ENCODE results near the gene GPD1L. TPM values are rescaled to one million over a fixed set of nuclear protein-coding genes. Genes with fewer than 3 reads are reported as not detected.
"Not testable (repeated sequence)": the region's sequence is repeated elsewhere in the genome, so short reads cannot be mapped to it uniquely, and the experiment has no call there.

Gene GPD1L
- total and polyA plus RNA-seq, 11 donors: 97.4 to 340 (median 164) TPM

DNA sequence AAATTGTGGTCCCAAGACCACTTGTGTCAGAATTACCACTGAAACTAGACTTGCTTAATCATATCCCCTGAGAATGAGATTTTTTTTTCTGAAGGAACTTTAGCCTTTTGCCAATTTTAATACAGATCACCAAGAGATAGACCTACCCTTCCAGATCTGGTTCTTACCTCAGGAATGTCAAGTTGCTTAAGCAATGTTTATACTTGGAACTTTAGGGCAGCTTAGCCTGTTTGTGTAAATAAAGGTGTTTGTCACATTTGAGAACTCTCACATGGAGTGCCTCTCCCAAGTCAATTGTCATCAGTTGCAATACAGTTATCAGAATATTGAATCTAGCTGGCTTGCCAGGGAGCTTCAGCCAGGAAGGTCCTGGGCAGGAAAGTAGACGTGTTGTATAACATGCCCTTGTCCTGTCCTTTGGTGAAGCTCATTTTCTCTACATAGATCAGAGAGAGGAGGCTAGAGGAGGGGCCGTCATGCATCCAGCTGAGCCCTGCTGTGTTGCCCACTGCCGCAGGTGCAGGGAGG is 3.9 kb downstream of the GPD1L start:
- H3K4me1 ChIP-seq: peaks cover 6 to 72% (median 45%) of the 10 kb centered on the region in 12 donors
- DNase-seq (no peak), ATAC-seq (no peak)
- H3K36me3 ChIP-seq: no peaks in the 10 kb centered on the region
- H3K27me3 ChIP-seq: no peaks in the 10 kb centered on the region
- WGBS, 4 donors: 61 to 73% (median 65%) methylated on average over 3 of the region's 3 CpGs
- peak overlapping the region; percentile 54 to 95 (median 82) for H3K27ac ChIP-seq
- H3K9me3 ChIP-seq: no peaks in the 10 kb centered on the region
- intact Hi-C loops (cut with DNase I): loop anchor here in 2 of 10 donors (1.0 to 2.0 kb wide), 2 partner anchors 16 to 17 kb away; no protein-coding TSS in a partner anchor
- H3K4me3 ChIP-seq: no peak overlapping the region
- TF ChIP-seq POLR2A (IDR thresholded peaks at IDR 0.05): no peak
- TF ChIP-seq, protein P1, sequence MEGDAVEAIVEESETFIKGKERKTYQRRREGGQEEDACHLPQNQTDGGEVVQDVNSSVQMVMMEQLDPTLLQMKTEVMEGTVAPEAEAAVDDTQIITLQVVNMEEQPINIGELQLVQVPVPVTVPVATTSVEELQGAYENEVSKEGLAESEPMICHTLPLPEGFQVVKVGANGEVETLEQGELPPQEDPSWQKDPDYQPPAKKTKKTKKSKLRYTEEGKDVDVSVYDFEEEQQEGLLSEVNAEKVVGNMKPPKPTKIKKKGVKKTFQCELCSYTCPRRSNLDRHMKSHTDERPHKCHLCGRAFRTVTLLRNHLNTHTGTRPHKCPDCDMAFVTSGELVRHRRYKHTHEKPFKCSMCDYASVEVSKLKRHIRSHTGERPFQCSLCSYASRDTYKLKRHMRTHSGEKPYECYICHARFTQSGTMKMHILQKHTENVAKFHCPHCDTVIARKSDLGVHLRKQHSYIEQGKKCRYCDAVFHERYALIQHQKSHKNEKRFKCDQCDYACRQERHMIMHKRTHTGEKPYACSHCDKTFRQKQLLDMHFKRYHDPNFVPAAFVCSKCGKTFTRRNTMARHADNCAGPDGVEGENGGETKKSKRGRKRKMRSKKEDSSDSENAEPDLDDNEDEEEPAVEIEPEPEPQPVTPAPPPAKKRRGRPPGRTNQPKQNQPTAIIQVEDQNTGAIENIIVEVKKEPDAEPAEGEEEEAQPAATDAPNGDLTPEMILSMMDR (IDR thresholded peaks at IDR 0.05): no peak

DNA sequence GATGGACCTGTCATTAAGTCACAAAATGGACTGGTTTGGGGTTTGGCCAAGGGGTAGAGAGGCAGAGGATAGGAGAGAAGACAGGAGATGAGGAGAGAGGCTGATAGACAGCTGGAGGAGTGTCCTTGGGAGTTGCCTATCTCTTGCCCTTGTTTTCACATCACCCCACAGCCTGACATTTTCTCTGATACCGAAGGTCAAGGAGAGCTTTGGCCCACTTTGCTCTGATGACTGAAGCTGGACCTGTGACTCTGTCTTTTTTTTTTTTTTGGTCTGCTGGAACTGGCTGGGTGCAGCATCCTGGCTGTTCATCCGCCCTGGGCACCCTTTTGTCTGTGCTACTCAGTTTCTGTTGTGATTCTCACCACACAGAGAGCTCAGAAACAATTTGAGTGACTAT is 5.1 kb downstream of the GPD1L start:
- TF ChIP-seq, protein P1 (IDR thresholded peaks at IDR 0.05): no peak
- TF ChIP-seq POLR2A (IDR thresholded peaks at IDR 0.05): no peak
- ATAC-seq (peak; percentile 6 to 62 (median 42)), DNase-seq (peak in 2 of 5 donors; percentile 44 to 54)
- Histone ChIP-seq H3K9me3 (no peaks in the 10 kb centered on the region), H3K27ac (peak overlapping the region in 10 of 12 donors; percentile 8 to 95 (median 86)), H3K4me3 (no peak overlapping the region), H3K36me3 (no peaks in the 10 kb centered on the region), H3K27me3 (no peaks in the 10 kb centered on the region), H3K4me1 (peaks cover 6 to 73% (median 41%) of the 10 kb centered on the region in 12 donors)
- intact Hi-C loops (cut with DNase I): loop anchor here in 1 of 10 donors (2.0 kb wide), 1 partner anchor 15 kb away; no protein-coding TSS in a partner anchor
- WGBS, 4 donors: 56 to 62% (median 57%) methylated on average over 2 of the region's 2 CpGs

DNA sequence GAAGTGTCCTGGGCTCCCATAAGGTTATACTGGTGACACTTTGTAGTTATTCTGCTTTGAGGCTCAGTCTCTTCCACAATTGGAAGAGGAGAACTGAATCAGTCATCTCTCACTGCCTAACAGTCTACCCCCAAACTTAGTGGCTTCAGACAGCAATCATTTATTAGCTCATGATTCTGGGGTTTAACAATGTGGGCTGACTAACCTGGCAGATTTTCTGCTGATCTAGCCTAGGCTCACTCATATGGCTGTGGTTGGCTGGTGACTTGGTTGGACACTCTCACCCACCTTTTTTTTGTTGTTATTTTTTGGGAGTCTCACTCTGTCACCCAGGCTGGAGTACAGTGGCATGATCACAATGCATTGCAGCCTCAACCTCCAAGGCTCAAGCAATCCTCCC is 7.1 kb downstream of the GPD1L start:
- Histone ChIP-seq H3K4me3 (no peak overlapping the region), H3K9me3 (no peaks in the 10 kb centered on the region), H3K4me1 (peaks cover 0 to 73% (median 36%) of the 10 kb centered on the region in 12 donors), H3K36me3 (no peaks in the 10 kb centered on the region), H3K27ac (peak overlapping the region in 5 of 12 donors; percentile 5 to 89 (median 8)), H3K27me3 (no peaks in the 10 kb centered on the region)
- DNase-seq: no peak
- ATAC-seq: no peak
- TF ChIP-seq, protein P1 (IDR thresholded peaks at IDR 0.05): no peak
- no peak for TF ChIP-seq POLR2A (IDR thresholded peaks at IDR 0.05)
- intact Hi-C loops (cut with DNase I): no loop called here

DNA sequence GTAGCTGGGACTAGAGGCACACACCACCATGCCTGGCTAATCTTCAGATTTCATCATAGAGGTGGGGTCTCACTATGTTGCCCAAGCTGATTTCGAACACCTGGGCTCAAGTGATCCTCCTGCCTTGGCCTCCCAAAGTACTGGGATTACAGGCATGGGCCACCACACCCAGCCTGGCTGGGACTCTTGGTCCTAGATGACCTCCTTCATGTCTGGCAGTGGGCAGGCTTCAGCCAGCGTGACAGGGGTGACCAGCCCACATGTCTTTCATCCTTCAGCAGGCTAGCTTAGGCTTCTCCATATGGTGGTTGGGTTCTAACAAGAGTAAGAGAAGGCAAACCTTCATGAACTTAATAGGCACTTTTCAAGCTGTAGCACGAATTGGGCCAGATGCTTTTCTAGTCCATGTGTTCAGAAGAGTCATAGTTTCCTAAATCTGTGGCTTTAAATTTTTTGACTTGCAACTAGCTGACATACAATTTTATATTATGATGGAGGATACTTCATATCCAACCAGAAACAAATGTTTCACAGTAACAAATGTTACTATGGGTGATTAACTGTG is 7.6 kb downstream of the GPD1L start:
- H3K27ac ChIP-seq: peak overlapping the region in 5 of 12 donors; percentile 5 to 89 (median 51)
- intact Hi-C loops (cut with DNase I): no loop called here
- no peaks in the 10 kb centered on the region for H3K27me3 ChIP-seq
- no peak for TF ChIP-seq POLR2A (IDR thresholded peaks at IDR 0.05)
- TF ChIP-seq, protein P1 (IDR thresholded peaks at IDR 0.05): no peak
- DNase-seq (no peak), ATAC-seq (no peak)
- no peaks in the 10 kb centered on the region for H3K9me3 ChIP-seq
- peak overlapping the region in 1 of 12 donors; percentile 6 for H3K4me3 ChIP-seq
- WGBS, 4 donors: 86 to 95% (median 93%) methylated on average over 3 of the region's 3 CpGs
- H3K4me1 ChIP-seq: peaks cover 0 to 73% (median 32%) of the 10 kb centered on the region in 12 donors
- H3K36me3 ChIP-seq: no peaks in the 10 kb centered on the region

DNA sequence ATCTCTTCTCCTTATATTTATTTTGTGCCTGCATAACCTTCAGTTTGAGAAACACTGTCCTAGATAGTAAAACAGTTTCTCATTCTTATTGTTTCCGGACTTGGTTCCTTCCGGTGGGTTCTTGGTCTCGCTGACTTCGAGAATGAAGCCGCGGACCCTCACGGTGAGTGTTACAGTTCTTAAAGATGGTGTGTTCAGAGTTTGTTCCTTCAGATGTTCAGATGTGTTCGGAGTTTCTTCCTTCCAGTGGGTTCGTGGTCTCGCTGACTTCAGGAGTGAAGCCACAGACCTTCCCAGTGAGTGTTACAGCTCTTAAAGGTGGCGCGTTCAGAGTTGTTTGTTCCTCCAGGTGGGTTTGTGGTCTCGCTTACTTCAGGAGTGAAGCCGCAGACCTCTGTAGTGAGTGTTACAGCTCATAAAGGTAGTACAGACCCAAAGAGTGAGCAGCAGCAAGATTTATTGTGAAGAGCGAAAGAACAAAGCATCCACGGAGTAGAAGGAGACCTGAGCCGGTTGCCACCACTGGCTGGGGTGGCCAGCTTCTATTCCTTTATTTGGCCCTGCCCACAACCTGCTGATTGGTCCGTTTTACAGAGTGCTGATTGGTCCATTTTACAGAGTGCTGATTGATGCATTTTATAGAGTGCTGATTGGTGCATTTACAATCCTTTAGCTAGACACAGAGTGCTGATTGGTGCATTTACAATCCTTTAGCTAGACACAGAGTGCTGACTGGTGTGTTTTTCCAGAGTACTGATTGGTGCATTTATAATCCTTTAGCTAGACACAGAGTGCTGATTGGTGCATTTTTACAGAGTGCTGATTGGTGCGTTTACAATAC is 8.3 kb downstream of the GPD1L start:
- H3K4me3 ChIP-seq: peak overlapping the region in 1 of 12 donors; percentile 6
- H3K27me3 ChIP-seq; intact Hi-C loops (cut with DNase I); DNase-seq; H3K9me3 ChIP-seq; H3K36me3 ChIP-seq; ATAC-seq: not testable (repeated sequence)
- 84 to 91% (median 91%) methylated on average over 19 of the region's 19 CpGs for WGBS, 4 donors
- H3K27ac ChIP-seq: peak overlapping the region in 1 of 12 donors; percentile 71
- H3K4me1 ChIP-seq: peaks cover 0 to 73% (median 32%) of the 10 kb centered on the region in 12 donors

All from heart left ventricle (tissue), 16 donors.